H1 (cell line): ENCODE data around the gene LMAN1L. TPM values are rescaled to one million over a fixed set of nuclear protein-coding genes. Genes with fewer than 3 reads are reported as not detected.

Experiments used
- CTCF ChIP-seq, 3 experiments: IDR thresholded peaks; 1 replicate in 2 of 3; 2 replicates in 1 of 3; pipeline versions ENCODE4 v1.5.1 to v1.6.1; 2011; ENCODE audit warnings: low read length in 3 of 3, mild to moderate bottlenecking in 3 of 3, inconsistent platforms in 2 of 3, low read depth in 1 of 3, moderate library complexity in 1 of 3; ENCODE audit not compliant: insufficient read depth in 1 of 3; ENCODE audit errors: control extremely low read depth in 1 of 3
- KDM1A ChIP-seq: fragments of 200-600, 300-600 bp; sonication (generic); IDR thresholded peaks from 2 replicates; pipeline ENCODE4 v1.7.1; 2016; ENCODE audit warnings: mild to moderate bottlenecking, low read length, borderline replicate concordance
- polyA plus RNA-seq, 7 experiments: library from polyadenylated mRNA; depleted of rRNA in 3 of 7; stranded (reverse) in 5 of 7; unstranded in 2 of 7; fragments of >200 nt in 5 of 7; fragments of 200-250 nt in 2 of 7; gene quantifications; 1 replicate in 5 of 7; 2 replicates in 1 of 7; 4 replicates in 1 of 7; pipeline versions ENCODE4 v1.2.1 to v1.2.3, GENCODE V29; 2011 to 2013; ENCODE audit warnings: missing spikeins in 2 of 7, mixed read lengths in 2 of 7
- total RNA-seq: library from RNA; stranded (reverse); fragmentation: NEBNext Ultra II Directional; extraction: Animal tissue kit (Norgen Biotek cat#: 25700); gene quantifications from 2 replicates; pipeline ENCODE4 v1.2.1, GENCODE V29; 2021

Gene LMAN1L
- total and polyA plus RNA-seq, 2 of the 8 experiments (the other 6 are each of a cell fraction or from before 2014, with no cell fraction given) = not detected

GRCh38 chr15:74768771-74769342 lies 43.8 kb upstream of the LMAN1L start (continued):
- TF ChIP-seq CTCF (IDR thresholded peaks at IDR 0.05; ENCODE audit: control extremely low read depth in 1 of 3, insufficient read depth in 1 of 3, low read depth in 1 of 3, low read length in 3 of 3) (peak; percentile 67 to 92 (median 83)), KDM1A (no peak)
